Psoas muscle (tissue), 8 donors: ENCODE data around the gene HAND1. TPM values are rescaled to one million over a fixed set of nuclear protein-coding genes. Genes with fewer than 3 reads are reported as not detected.

Experiments
- ATAC-seq, 4 donors: fragments of 200-7000 bp; cut with Tn5 transposase; one replicate each; pipeline ENCODE4 v1.9.1; 2020; ENCODE audit warnings: moderate library complexity in 3 of 4, mild to moderate bottlenecking in 2 of 4
- DNase-seq, 2 donors: peaks; one replicate each; pipeline ENCODE4 v3.0.0-alpha.2; 2020
- H3K27ac ChIP-seq: fragments of 200-600 bp; one replicate; pipeline ENCODE4 v1.8.0; 2022
- H3K27me3 ChIP-seq, 3 donors: fragments of 200-600 bp in 1 of 3; one replicate each; pipeline versions ENCODE4 v1.6.1 to v1.8.0; 2013 to 2022; ENCODE audit warnings: low read length in 2 of 3, mild to moderate bottlenecking in 2 of 3, moderate library complexity in 1 of 3; ENCODE audit not compliant: insufficient read depth in 3 of 3
- H3K36me3 ChIP-seq, 2 donors: fragments of 200-600 bp in 1 of 2; one replicate each; pipeline versions ENCODE4 v1.6.1 to v1.8.0; 2013 to 2022; ENCODE audit warnings: low read depth in 1 of 2, mild to moderate bottlenecking in 1 of 2, moderate library complexity in 1 of 2; ENCODE audit not compliant: insufficient read depth in 1 of 2
- H3K4me1 ChIP-seq: fragments of 200-600 bp; one replicate; pipeline ENCODE4 v1.8.0; 2022
- H3K4me3 ChIP-seq: fragments of 200-600 bp; one replicate; pipeline ENCODE4 v1.8.0; 2022; ENCODE audit warnings: mild to moderate bottlenecking
- H3K9me3 ChIP-seq: fragments of 200-600 bp; one replicate; pipeline ENCODE4 v1.8.0; 2022
- CTCF ChIP-seq: fragments of 200-600 bp; IDR thresholded peaks from one replicate; pipeline ENCODE4 v1.8.0; 2022; ENCODE audit warnings: antibody characterized with exemption
- WGBS, 3 donors: extraction: QIAGEN DNeasy Blood & Tissue Kit; methylation state at CpG; one replicate each; pipeline versions ENCODE4 v1.1.6 to v1.1.7; 2013; 5-methylcytosine and 5-hydroxymethylcytosine counted together
- intact Hi-C, 2 donors: fragments of 100-400 bp; cut with DNase I; formaldehyde crosslinking; loops; one replicate each; pipeline versions ENCODE4 v1.11.0 to v1.14.2; 2022
- polyA plus RNA-seq, 3 donors: library from polyadenylated mRNA; stranded (reverse); fragments of 200-250 nt; gene quantifications; one replicate each; pipeline ENCODE4 v1.2.3, GENCODE V29; 2013
- total RNA-seq, 4 donors: library from RNA; stranded (reverse); fragmentation: NEBNext Ultra II Directional in 2 of 4; extraction: Animal tissue kit (Norgen Biotek cat#: 25700) in 2 of 4; gene quantifications; one replicate each; pipeline versions ENCODE4 v1.2.1 to v1.2.4, GENCODE V29; 2021 to 2023
- donor health status: healthy with polysubstance abuse.
- donor health status: DM: no; HTN: no; CAD: no; lungs with moderate emphysema.
- donor health status: Bipolar disorder and iron deficiency.
- donor health status: healthy.
- donor health status: DM: yes; HTN: yes; CAD: no.
- donor health status: DM: no; HTN: no; CAD: no.
- donor health status: DM: no; HTN: no; CAD: no.
- donor health status: DM: yes; HTN: yes; CAD: no.

The HAND1 gene
- total and polyA plus RNA-seq, 7 donors: not detected

GRCh38 chr5:154506049-154506715 lies 28.2 kb upstream of the HAND1 start:
- ATAC-seq (no peak), DNase-seq (no peak)
- Histone ChIP-seq H3K27ac (no peak overlapping the region), H3K27me3 (peaks cover 0 to 8% (median 0%) of the 10 kb centered on the region in 3 donors), H3K9me3 (no peaks in the 10 kb centered on the region), H3K4me1 (no peaks in the 10 kb centered on the region), H3K36me3 (no peaks in the 10 kb centered on the region), H3K4me3 (no peak overlapping the region)
- 79 to 85% (median 85%) methylated on average over 8 of the region's 8 CpGs for WGBS, 3 donors
- intact Hi-C loops: no loop called here
- no peak for TF ChIP-seq CTCF

GRCh38 chr5:154505567-154505966 lies 27.5 kb upstream of the HAND1 start:
- no peak overlapping the region for H3K27ac ChIP-seq
- H3K36me3 ChIP-seq: no peaks in the 10 kb centered on the region
- H3K9me3 ChIP-seq: no peaks in the 10 kb centered on the region
- no peak for ATAC-seq
- H3K27me3 ChIP-seq: peaks cover 0 to 8% (median 0%) of the 10 kb centered on the region in 3 donors
- H3K4me3 ChIP-seq: no peak overlapping the region
- intact Hi-C loops: no loop called here
- no peak for TF ChIP-seq CTCF
- H3K4me1 ChIP-seq: no peaks in the 10 kb centered on the region
- no peak for DNase-seq
- 51 to 67% (median 56%) methylated on average over 9 to 10 of the region's 10 CpGs for WGBS, 3 donors

- DNase-seq (no peak), ATAC-seq (no peak)
- Histone ChIP-seq H3K4me1 (no peaks in the 10 kb centered on the region), H3K36me3 (no peaks in the 10 kb centered on the region), H3K27me3 (peaks cover 0 to 8% (median 0%) of the 10 kb centered on the region in 3 donors), H3K4me3 (no peak overlapping the region), H3K9me3 (no peaks in the 10 kb centered on the region), H3K27ac (no peak overlapping the region)
- intact Hi-C loops: no loop called here
- TF ChIP-seq CTCF: no peak
- WGBS, 3 donors: 93 to 98% (median 95%) methylated on average over 2 of the region's 2 CpGs
Observed at GRCh38 chr5:154503698-154504039, 25.6 kb upstream of the HAND1 start.

GRCh38 chr5:154502180-154502579 lies 24.2 kb upstream of the HAND1 start:
- Histone ChIP-seq H3K27me3 (peaks cover 0 to 8% (median 0%) of the 10 kb centered on the region in 3 donors), H3K9me3 (no peaks in the 10 kb centered on the region), H3K27ac (no peak overlapping the region), H3K4me3 (no peak overlapping the region), H3K4me1 (no peaks in the 10 kb centered on the region), H3K36me3 (no peaks in the 10 kb centered on the region)
- 63 to 73% (median 72%) methylated on average over 1 of the region's 1 CpG for WGBS, 3 donors
- no peak for TF ChIP-seq CTCF
- ATAC-seq (no peak), DNase-seq (no peak)
- intact Hi-C loops: no loop called here

- peaks cover 0 to 8% (median 0%) of the 10 kb centered on the region in 3 donors for H3K27me3 ChIP-seq
- WGBS, 3 donors: 46 to 62% (median 52%) methylated on average over 2 of the region's 2 CpGs
Observed at GRCh38 chr5:154501566-154501965, 23.5 kb upstream of the HAND1 start.

More at GRCh38 chr5:154501566-154501965, 23.5 kb upstream of the HAND1 start:
- Histone ChIP-seq H3K36me3 (no peaks in the 10 kb centered on the region), H3K9me3 (no peaks in the 10 kb centered on the region), H3K4me3 (no peak overlapping the region), H3K4me1 (no peaks in the 10 kb centered on the region), H3K27ac (no peak overlapping the region)
- ATAC-seq (no peak), DNase-seq (no peak)
- TF ChIP-seq CTCF: no peak
- intact Hi-C loops: no loop called here
